HG03565 (cell line): Measurements from ENCODE around the gene CEMIP.

Source experiments
- ATAC-seq: cut with Tn5 transposase; IDR thresholded peaks from one replicate; pipeline ENCODE4 v1.9.1; 2021; ENCODE audit warnings: mild to moderate bottlenecking, moderate library complexity; ENCODE audit not compliant: unreplicated experiment

CEMIP gene

DNA sequence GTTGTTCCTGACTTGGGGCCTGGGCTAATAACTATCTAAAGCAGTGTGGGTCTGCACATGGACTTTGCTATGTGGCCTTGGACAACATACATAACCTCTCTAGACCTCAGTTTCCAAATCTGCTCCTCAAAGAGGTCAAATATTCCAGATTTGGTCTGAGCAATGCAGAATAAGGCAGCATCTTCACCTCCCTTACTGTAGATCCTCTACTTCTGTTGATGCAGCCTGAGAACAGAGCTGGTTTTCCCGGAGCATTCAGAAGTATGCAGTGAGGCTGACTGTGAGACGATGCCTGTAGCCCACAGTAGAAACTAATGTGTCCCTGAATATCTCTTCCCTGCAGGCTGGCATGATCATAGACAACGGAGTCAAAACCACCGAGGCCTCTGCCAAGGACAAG lies 145.1 kb downstream of the CEMIP start:
- no peak for ATAC-seq

DNA sequence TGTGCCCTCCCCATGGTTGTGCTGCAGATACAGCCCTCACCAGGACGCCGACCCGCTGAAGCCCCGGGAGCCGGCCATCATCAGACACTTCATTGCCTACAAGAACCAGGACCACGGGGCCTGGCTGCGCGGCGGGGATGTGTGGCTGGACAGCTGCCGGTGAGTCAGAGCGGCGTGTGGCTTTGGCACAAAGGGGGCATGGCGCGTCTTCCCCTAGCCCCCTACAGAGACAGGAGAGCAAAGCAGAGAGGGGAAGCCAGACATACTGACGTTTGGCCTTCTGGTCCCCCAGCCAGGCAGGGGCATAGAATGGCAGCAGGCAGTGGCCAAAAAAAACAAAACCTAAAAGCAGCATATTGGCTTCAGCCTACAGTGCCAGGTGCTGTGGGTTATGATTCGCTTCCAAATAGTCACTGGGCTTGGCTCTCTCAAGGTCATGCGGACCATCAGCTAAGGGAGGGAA lies 146.5 kb downstream of the CEMIP start:
- no peak for ATAC-seq

DNA sequence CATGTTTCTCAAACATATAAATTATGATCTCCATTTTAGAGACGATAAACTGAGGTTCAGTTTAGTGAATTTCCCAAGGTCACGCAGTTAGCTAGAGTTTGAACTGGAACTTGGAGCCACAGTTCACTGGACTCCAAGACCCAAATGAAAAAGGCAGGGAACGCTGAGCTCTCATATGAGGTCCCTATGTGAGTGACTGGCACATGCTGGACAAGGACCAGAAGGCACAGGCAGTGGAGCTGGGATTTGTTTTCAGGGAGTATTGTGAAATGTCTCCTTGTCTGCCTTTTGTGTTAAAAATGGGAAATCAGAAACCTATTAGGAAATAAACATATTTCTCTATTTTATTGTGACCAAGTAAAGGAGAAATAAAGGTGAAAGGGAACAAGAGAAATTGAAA lies 147.0 kb downstream of the CEMIP start:
- no peak for ATAC-seq

DNA sequence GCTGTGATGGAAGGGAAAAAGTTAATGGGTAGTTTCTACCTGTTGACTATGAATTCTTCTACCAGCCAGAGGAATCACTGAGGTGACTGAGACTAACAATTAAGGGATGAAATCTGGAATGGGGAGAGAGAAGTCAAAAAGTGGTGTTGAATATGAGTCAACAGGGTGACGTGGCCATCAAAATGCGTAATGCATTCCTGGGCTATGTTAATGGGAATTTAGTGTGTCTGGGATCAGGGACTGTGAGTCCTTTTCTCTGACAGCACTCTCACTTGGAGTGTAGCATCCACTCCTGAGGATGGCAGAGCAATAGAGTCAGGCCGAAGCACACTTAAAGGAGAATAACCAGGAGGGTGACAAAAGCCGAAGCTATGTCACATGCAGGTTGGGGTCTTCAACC lies 150.1 kb downstream of the CEMIP start:
- ATAC-seq, result no peak

DNA sequence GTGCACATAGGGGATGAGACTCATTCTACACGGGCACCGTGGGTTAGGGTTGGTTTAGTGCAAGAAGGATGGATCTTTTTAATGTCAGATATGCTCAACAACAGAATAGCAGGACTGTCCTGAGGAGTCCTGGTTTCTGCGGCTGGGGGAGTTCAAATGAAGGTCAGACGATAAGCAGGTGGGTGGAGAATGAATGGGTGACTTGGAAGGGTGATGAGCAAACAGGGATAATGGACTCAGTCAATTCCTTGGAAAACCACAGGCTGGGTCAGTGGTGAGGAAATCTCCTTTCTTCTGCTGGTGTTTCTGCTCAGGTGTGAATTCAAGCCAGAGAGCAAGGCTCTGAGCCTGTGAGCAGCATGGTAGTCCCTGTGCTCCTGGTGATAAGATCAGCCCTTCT lies 150.5 kb downstream of the CEMIP start:
- ATAC-seq, result no peak

DNA sequence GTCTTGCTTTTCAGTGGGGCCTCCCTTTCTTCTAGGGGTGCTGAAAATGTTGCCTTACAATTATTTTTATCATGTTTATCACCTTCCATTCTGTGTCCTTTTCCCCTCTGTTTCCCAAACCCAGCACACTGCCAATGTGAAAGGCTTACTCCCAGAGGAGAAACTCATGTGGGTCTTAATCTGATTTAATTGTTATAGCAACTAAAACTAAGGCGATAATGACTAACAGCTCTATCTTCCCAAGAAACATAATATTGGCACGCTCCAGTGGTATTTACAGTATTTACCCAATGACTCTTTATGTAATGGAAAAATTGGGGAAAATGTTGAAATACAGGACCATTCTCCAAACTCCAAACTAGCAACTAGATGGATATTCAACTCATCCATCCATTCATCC lies 152.0 kb downstream of the CEMIP start:
- no peak for ATAC-seq

DNA sequence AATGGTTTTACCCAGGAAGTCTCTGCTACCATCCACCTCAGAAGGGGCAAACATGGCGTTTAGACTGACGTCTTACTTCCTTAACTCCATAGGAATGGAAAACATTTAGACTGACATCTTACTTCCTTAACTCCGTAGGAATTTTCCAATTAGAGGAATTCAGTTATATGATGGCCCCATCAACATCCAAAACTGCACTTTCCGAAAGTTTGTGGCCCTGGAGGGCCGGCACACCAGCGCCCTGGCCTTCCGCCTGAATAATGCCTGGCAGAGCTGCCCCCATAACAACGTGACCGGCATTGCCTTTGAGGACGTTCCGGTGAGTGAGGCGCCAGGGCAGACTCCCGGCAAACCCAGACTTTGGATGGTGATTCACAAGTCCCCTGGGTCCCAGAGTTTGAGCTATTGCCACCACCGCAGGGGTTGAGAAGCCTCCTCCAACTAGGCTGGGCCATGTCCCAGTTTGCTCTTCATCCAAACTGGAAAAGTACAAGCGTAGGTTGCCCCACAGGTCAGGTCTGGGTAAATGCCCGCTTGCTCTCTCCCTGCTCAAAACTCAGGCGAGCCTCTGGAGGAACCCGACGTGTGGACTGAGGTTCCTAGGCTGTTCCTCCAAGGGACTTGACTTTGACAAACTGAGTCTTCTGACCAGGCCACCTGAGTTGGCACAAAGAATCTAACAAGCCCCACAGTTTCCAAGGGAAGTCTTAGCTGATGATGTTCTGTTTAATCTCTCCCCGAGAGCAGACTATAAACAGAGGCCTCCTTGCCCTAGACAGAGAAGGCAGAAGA lies 152.7 kb downstream of the CEMIP start:
- no peak for ATAC-seq

DNA sequence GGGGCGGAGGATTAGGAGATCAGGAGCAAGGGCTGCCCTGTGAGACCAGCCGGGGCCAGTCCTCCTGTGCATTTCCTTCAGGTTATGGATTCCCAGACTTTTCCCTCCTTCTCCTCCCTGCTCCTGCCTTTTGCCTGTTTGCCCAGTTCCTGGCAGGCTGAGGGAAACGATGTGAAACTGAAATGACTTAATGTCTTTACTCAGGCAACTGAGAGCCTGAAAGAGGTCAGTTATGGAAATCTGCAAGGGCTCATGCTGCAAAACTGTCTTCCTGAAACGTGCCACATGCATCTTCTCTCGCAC lies 153.3 kb downstream of the CEMIP start:
- ATAC-seq, result no peak

DNA sequence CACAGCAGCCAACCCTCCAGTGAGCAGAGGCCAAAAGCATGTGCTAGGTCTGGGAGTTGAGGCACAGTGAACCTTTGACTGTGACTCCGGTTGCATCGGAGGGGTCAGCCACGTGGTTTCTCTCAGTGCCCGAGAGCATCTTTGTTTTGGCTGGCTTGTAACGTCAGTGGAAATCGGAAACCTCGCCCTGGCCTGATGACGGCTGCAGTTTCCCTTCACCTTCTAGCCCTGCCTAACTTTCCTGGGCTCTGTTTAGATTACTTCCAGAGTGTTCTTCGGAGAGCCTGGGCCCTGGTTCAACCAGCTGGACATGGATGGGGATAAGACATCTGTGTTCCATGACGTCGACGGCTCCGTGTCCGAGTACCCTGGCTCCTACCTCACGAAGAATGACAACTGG lies 153.8 kb downstream of the CEMIP start:
- ATAC-seq, result no peak

DNA sequence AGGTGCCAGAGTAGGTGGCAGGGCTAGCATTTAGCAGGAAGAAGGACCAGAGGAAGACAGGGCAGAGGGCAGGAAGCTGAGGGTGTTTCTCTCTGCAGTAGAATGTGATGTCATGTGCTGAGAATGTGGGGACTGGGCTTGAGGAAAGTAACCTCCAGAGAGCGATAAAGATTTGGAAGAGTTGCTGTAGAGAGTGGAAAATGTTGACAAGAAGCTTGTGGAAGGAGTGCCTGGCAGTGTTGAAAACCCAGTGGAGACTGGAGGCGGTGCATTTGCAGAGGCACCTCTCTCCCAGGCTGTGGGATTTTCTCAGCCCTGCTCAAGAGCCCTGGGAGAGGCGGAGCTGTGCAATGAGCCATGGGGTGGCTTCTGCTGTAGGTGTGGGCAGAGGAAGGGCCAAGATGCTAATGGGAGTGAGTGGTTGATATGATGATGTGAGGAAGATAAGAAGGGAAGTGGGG lies 155.6 kb downstream of the CEMIP start:
- ATAC-seq, result no peak

DNA sequence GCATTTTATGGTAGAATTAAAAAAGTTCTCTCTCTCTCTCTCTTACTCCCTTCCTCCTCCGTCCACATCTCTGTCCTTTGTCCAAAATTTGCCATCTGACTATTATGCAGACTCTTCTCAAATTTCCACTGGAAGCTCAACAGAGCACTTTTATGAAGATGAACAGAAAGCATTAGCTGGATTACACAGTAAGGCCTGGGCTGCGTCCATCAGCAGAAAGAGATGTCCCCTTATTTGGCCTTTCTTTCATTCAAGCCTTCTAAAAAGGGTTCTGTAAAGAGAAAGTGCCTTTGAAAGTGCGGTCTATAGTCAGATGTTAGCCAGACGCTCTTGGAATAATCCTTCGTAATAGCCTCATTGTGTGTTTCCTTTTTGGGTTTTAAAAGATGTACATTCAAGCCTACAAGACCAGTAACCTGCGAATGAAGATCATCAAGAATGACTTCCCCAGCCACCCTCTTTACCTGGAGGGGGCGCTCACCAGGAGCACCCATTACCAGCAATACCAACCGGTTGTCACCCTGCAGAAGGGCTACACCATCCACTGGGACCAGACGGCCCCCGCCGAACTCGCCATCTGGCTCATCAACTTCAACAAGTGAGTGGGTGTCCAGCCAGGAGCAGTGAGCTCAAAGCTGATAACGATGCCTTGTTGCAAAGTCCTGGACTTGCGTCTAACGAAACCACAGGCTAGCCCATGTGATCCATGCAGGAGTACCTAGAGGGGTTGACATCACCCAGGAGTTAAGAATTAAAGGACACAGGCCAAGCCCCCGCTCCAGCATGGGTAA lies 157.3 kb downstream of the CEMIP start:
- ATAC-seq, result no peak

DNA sequence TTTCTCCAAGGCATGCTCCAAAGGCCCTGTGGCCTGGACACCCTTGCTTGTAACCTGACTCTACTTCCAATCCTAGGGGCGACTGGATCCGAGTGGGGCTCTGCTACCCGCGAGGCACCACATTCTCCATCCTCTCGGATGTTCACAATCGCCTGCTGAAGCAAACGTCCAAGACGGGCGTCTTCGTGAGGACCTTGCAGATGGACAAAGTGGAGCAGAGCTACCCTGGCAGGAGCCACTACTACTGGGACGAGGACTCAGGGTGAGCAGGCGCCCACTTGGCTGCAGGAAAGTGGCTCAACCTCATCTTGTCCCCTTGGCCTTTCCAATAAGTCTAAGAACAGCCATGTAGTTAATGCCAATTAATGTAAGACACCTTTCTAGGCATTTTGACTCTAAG lies 158.5 kb downstream of the CEMIP start:
- ATAC-seq, result no peak

DNA sequence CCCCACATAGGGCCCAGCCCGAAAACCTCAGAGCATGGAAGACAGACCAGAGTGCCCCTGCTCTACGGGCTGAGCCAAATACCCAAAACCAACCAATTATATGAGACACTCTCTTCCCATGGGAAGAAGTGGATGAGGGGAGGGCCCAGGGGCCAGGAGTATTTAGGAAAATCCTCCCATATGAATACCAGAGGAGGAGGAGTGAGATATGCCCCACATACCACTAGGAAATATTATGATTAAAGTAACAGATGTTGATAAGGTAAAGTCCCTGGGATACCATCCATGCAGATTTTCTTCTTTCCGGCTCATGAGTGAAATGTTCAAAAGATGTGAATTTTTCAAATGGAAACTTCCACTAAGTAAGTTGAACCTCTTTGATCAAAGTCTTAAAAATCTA lies 160.0 kb downstream of the CEMIP start:
- ATAC-seq, result no peak

DNA sequence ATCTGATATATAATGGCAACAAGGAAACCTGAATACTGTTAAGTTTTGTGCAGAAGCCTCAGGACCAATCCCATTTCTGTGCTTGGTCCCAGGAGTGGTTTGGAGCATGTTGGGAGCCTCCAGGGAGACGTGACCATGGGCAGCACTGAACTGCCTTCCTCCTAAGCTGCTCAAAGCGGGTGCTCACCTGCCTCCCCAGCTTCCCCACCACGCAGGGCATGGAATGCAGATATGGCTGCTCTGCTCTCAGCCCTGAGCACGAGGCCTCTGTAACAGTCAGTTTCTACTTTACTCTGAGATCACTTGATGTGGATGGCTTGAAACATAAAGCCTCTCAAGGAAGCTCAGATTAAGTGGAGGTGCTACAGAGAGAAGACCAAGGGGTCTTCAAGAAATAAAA lies 161.2 kb downstream of the CEMIP start:
- no peak for ATAC-seq

DNA sequence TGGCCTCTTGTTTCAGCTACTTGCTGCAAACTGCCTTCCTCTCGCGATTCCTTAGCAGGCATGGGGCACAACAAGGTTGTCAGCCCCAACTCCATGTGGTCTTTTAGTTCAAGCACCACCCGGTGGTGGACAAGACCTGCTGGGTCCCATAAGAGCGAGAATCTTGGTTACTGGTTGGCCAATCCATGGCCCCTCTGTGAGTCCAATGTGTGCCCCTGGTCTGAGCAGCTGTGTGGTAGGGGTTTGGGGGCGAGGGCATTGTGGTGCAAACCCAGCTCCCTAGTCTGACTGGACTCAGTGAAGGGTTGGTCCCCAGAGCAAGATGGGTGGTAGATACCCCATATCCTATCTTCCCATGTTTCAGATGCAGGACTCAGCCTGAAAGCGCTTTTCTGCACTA lies 161.7 kb downstream of the CEMIP start:
- ATAC-seq, result no peak

DNA sequence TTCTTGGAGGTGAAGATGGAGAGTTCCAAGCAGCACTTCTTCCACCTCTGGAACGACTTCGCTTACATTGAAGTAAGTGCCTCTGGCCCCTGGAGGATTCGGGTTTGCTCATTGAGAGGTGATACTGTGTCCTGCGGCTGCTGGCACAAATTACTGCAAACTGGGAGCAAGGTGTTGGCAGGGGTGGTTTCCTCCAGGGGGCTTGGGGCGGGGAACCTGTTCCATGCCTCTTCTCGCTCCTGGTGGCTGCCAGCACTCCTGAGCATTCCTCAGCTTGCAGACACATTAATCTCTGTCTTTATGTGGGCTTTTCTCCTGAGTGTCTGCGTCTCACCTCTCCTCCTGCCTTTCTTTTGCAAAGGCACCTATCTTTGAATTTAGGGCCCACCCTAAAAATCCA lies 163.1 kb downstream of the CEMIP start:
- no peak for ATAC-seq

DNA sequence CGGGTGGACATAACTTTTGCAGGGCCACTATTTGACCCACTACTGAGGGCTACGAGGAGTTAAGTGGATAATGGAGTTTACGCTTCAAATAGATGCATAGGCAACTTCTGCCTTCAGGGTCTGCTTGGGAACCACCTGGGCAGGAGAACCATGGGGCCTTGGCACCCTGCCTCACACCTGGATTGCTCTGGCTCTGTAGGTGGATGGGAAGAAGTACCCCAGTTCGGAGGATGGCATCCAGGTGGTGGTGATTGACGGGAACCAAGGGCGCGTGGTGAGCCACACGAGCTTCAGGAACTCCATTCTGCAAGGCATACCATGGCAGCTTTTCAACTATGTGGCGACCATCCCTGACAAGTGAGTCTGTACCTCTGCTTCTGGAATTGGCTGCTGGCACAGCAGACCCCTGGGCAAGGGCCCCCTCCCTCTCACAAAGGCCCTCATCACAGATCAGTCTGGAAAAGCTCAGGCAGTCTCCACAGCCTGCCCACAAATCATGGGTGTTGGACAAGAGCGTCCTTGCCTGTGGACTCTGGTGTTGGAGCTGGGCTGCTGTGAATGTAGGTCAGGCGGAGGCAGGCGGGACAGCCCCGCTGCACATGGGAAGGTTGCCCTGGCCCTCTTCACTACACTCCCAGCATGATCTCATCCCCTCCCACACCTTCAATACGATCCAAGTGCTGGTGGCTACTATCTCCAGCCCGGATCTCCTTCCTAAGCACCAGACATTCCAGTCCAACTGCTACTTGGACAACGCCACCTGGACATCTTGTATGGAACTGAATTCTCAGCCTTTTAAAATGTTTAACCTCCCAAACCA lies 163.8 kb downstream of the CEMIP start:
- ATAC-seq, result no peak

DNA sequence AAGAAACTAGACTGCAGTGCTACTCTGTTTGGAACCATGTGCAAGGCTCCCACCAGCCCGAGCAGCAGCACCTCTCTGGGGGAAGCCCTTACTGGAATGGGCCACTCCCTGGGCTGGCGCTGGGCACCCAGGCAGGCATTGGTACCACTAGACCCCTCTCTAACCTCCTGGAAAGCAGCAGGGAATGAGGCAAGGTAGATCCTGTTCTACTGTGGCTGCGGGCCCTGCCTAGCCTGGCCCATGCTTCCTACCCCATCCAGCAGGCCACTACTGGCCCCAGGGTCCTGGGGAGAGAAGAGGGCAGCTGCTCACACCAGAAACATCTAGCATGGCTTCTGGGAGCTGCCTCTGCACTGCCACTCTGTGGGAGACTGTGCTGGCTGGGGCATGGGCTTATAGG lies 165.6 kb downstream of the CEMIP start:
- ATAC-seq, result no peak

DNA sequence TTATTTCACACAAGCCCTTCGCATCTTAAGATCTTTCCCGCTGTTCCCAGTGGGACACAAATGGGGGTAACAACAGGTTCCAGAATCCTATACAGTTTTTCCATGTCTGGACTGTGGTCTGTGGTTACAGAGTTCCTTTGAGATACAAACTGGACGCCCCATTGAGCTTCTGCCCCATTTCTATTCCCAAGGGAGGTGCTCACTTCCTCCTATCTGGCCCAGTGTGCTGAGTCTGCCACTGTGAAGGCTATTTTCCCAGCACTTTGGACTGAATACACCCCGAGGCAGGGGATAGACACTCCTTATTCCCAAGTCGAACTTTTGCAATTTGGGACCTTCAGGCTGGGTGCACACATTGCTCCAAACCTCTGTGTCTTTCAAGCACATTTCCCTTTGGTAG lies 166.4 kb downstream of the CEMIP start:
- no peak for ATAC-seq

DNA sequence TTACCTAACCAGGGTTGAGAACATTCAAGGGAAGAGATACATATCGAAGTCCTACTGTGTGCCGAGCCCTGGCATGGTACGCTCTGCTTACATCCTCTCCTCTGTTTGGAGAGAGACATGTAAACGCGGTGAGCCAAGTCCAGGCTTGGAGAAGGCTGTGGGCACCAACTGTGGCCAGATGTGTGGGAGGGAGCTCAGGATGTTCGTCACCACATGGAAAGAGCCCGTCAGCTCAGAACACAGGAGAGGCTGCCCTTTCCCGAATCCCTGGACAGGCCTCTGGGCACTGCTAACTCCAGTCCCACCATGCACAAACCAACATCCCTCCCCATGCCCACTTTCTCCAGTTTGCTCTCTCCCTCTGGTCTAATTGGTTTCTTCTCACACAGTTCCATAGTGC lies 167.4 kb downstream of the CEMIP start:
- ATAC-seq, result no peak

DNA sequence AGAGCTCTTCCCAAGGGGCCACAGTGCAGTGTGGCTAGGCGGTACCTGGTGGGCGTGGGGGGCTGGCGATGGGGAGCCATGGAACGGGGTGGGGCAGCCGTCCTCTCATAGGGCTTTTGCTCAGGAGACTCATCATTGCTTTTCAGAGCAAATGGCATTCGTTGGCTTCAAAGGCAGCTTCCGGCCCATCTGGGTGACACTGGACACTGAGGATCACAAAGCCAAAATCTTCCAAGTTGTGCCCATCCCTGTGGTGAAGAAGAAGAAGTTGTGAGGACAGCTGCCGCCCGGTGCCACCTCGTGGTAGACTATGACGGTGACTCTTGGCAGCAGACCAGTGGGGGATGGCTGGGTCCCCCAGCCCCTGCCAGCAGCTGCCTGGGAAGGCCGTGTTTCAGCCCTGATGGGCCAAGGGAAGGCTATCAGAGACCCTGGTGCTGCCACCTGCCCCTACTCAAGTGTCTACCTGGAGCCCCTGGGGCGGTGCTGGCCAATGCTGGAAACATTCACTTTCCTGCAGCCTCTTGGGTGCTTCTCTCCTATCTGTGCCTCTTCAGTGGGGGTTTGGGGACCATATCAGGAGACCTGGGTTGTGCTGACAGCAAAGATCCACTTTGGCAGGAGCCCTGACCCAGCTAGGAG lies 169.6 kb downstream of the CEMIP start:
- ATAC-seq, result no peak
